NCI-H128 (cell line): ENCODE results near the gene NUDT3.
"Not testable (repeated sequence)": the region's sequence is repeated elsewhere in the genome, so short reads cannot be mapped to it uniquely, and the experiment has no call there.

Experiments used
- DNase-seq: peaks from one replicate; lab custom pipeline; 2025; ENCODE audit not compliant: unreplicated experiment; lab: John Stamatoyannopoulos, UW

Gene NUDT3

GRCh38 chr6:34371865-34372264 lies 20.6 kb downstream of the NUDT3 start:
- DNase-seq: not testable (repeated sequence)

- no peak for DNase-seq
These were observed 22.1 kb downstream of the NUDT3 start for GRCh38 chr6:34370361-34370760.

GRCh38 chr6:34369385-34369784 lies 23.1 kb downstream of the NUDT3 start:
- DNase-seq: no peak

GRCh38 chr6:34366639-34366921 lies 25.9 kb downstream of the NUDT3 start:
- DNase-seq: no peak

GRCh38 chr6:34365781-34366638 lies 26.5 kb downstream of the NUDT3 start:
- DNase-seq: not testable (repeated sequence)

GRCh38 chr6:34363681-34364075 lies 28.8 kb downstream of the NUDT3 start:
- DNase-seq: not testable (repeated sequence)

GRCh38 chr6:34362909-34363680 lies 29.4 kb downstream of the NUDT3 start:
- no peak for DNase-seq

- DNase-seq: no peak
These were observed 30.3 kb downstream of the NUDT3 start for GRCh38 chr6:34362176-34362575.

GRCh38 chr6:34360556-34360955 lies 31.9 kb downstream of the NUDT3 start:
- DNase-seq: no peak

GRCh38 chr6:34359418-34360158 lies 32.9 kb downstream of the NUDT3 start:
- DNase-seq: no peak

- DNase-seq: no peak
These were observed 34.0 kb downstream of the NUDT3 start for GRCh38 chr6:34358389-34358905.

GRCh38 chr6:34357937-34358336 lies 34.5 kb downstream of the NUDT3 start:
- no peak for DNase-seq

GRCh38 chr6:34355889-34356288 lies 36.6 kb downstream of the NUDT3 start:
- no peak for DNase-seq

GRCh38 chr6:34354230-34354629 lies 38.2 kb downstream of the NUDT3 start:
- not testable (repeated sequence) for DNase-seq

GRCh38 chr6:34353530-34353929 lies 38.9 kb downstream of the NUDT3 start:
- not testable (repeated sequence) for DNase-seq

- DNase-seq: no peak
These were observed 40.0 kb downstream of the NUDT3 start for GRCh38 chr6:34352305-34352937.

- DNase-seq: no peak
These were observed 41.6 kb downstream of the NUDT3 start for GRCh38 chr6:34350934-34351217.

- no peak for DNase-seq
These were observed 42.1 kb downstream of the NUDT3 start for GRCh38 chr6:34350137-34350933.

- DNase-seq: no peak
These were observed 43.3 kb downstream of the NUDT3 start for GRCh38 chr6:34349211-34349610.

GRCh38 chr6:34347303-34347702 lies 45.2 kb downstream of the NUDT3 start:
- no peak for DNase-seq
